ENCODE results near the gene JAK1.
A peak's percentile ranks its signal among the peaks of the same experiment; 100 is the strongest.

The JAK1 gene

DNA sequence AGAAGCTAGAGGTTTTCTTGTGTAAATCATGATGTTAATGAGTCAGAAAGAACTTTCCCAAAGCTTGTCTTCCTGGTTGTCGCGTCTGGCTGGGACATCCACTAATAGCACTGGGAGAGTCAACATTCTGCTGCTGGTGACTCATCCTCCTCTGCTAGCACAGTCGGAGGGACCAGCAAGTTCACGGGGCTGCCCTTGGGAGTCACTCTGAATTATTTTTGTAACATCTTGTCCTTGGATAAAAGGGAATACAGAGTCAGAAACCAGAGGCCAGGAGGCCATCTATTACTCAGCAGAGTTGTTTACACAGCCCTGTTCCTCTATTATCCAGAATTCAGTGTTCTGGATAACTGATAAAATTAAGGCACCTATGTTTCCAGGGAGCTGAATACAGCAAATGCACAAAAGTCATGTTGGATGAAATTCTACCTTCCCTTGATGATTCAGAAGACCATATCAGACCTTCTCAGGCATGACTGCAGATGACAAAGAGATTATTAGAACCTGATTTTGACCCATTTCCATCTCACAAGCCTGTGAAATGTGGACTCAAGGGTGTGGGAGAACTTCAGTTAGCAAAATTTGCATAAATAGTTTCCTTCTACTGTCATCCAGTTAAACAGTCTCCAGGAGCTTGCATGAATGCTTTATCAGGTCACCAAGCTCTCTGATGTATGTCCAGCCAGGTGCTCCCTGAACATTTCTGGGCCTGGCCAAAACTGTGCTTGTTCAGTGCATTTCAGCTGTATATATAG is 68.1 kb downstream of the JAK1 start (continued):
- TF ChIP-seq, protein P1, sequence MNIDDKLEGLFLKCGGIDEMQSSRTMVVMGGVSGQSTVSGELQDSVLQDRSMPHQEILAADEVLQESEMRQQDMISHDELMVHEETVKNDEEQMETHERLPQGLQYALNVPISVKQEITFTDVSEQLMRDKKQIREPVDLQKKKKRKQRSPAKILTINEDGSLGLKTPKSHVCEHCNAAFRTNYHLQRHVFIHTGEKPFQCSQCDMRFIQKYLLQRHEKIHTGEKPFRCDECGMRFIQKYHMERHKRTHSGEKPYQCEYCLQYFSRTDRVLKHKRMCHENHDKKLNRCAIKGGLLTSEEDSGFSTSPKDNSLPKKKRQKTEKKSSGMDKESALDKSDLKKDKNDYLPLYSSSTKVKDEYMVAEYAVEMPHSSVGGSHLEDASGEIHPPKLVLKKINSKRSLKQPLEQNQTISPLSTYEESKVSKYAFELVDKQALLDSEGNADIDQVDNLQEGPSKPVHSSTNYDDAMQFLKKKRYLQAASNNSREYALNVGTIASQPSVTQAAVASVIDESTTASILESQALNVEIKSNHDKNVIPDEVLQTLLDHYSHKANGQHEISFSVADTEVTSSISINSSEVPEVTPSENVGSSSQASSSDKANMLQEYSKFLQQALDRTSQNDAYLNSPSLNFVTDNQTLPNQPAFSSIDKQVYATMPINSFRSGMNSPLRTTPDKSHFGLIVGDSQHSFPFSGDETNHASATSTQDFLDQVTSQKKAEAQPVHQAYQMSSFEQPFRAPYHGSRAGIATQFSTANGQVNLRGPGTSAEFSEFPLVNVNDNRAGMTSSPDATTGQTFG (tag by site-specific recombination; IDR thresholded peaks at IDR 0.05; ENCODE audit: borderline replicate concordance) = no peak
- no peak for TF ChIP-seq ZNF140 (tag by site-specific recombination; IDR thresholded peaks at IDR 0.05)
- TF ChIP-seq, protein P2, sequence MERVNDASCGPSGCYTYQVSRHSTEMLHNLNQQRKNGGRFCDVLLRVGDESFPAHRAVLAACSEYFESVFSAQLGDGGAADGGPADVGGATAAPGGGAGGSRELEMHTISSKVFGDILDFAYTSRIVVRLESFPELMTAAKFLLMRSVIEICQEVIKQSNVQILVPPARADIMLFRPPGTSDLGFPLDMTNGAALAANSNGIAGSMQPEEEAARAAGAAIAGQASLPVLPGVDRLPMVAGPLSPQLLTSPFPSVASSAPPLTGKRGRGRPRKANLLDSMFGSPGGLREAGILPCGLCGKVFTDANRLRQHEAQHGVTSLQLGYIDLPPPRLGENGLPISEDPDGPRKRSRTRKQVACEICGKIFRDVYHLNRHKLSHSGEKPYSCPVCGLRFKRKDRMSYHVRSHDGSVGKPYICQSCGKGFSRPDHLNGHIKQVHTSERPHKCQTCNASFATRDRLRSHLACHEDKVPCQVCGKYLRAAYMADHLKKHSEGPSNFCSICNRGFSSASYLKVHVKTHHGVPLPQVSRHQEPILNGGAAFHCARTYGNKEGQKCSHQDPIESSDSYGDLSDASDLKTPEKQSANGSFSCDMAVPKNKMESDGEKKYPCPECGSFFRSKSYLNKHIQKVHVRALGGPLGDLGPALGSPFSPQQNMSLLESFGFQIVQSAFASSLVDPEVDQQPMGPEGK (tag by site-specific recombination; IDR thresholded peaks at IDR 0.05) = no peak; the same call in 1 of the 2 replicates
- TF ChIP-seq, protein P3, sequence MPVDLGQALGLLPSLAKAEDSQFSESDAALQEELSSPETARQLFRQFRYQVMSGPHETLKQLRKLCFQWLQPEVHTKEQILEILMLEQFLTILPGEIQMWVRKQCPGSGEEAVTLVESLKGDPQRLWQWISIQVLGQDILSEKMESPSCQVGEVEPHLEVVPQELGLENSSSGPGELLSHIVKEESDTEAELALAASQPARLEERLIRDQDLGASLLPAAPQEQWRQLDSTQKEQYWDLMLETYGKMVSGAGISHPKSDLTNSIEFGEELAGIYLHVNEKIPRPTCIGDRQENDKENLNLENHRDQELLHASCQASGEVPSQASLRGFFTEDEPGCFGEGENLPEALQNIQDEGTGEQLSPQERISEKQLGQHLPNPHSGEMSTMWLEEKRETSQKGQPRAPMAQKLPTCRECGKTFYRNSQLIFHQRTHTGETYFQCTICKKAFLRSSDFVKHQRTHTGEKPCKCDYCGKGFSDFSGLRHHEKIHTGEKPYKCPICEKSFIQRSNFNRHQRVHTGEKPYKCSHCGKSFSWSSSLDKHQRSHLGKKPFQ (tag by site-specific recombination; IDR thresholded peaks at IDR 0.05) = no peak
- TF ChIP-seq, protein P4, sequence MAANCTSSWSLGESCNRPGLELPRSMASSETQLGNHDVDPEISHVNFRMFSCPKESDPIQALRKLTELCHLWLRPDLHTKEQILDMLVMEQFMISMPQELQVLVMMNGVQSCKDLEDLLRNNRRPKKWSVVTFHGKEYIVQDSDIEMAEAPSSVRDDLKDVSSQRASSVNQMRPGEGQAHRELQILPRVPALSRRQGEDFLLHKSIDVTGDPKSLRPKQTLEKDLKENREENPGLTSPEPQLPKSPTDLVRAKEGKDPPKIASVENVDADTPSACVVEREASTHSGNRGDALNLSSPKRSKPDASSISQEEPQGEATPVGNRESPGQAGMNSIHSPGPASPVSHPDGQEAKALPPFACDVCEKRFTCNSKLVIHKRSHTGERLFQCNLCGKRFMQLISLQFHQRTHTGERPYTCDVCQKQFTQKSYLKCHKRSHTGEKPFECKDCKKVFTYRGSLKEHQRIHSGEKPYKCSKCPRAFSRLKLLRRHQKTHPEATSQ (tag by site-specific recombination; IDR thresholded peaks at IDR 0.05) = no peak
- TF ChIP-seq ZNF792 (tag by site-specific recombination; IDR thresholded peaks at IDR 0.05) = no peak
- TF ChIP-seq ZSCAN23 (tag by site-specific recombination; IDR thresholded peaks at IDR 0.05) = no peak
- TF ChIP-seq, protein P5, sequence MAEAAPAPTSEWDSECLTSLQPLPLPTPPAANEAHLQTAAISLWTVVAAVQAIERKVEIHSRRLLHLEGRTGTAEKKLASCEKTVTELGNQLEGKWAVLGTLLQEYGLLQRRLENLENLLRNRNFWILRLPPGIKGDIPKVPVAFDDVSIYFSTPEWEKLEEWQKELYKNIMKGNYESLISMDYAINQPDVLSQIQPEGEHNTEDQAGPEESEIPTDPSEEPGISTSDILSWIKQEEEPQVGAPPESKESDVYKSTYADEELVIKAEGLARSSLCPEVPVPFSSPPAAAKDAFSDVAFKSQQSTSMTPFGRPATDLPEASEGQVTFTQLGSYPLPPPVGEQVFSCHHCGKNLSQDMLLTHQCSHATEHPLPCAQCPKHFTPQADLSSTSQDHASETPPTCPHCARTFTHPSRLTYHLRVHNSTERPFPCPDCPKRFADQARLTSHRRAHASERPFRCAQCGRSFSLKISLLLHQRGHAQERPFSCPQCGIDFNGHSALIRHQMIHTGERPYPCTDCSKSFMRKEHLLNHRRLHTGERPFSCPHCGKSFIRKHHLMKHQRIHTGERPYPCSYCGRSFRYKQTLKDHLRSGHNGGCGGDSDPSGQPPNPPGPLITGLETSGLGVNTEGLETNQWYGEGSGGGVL (tag by site-specific recombination; IDR thresholded peaks at IDR 0.05) = no peak
- no peak for TF ChIP-seq OSR2 (tag by site-specific recombination; IDR thresholded peaks at IDR 0.05)
- TF ChIP-seq ZFP37 (tag by site-specific recombination; IDR thresholded peaks at IDR 0.05) = 0 out of 2 replicates have a peak, but pooled peaks have one; percentile 21
- TF ChIP-seq, protein P6, sequence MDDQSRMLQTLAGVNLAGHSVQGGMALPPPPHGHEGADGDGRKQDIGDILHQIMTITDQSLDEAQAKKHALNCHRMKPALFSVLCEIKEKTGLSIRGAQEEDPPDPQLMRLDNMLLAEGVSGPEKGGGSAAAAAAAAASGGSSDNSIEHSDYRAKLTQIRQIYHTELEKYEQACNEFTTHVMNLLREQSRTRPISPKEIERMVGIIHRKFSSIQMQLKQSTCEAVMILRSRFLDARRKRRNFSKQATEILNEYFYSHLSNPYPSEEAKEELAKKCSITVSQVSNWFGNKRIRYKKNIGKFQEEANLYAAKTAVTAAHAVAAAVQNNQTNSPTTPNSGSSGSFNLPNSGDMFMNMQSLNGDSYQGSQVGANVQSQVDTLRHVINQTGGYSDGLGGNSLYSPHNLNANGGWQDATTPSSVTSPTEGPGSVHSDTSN (CRISPR knock-in tag; IDR thresholded peaks at IDR 0.05) = no peak
- TF ChIP-seq ZNF366 (tag by site-specific recombination; conservative IDR thresholded peaks at IDR 0.05) = peak; percentile 69
- no peak for TF ChIP-seq ZNF837 (tag by site-specific recombination; IDR thresholded peaks at IDR 0.05)

DNA sequence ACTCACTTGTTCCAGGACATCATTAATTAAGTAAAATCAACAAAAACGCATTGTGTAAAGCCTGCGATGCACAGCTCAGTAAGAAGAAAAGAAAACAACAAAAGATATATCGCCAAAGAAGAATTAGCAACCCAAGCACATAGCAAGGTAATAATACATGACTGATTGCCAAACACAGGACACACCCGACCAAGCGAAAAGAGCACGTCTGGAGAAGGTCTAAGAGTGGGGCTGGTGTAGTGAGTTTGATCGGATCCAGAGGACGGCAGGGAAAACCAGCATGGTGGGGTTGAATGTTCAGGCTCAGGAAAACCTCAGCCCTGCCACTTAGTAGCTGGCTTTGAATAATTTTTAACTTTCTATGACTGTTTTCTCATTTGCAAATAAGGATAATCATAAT is 69.8 kb downstream of the JAK1 start:
- Histone ChIP-seq H3K9me3 (ENCODE audit: control insufficient read depth, insufficient read depth, low read depth, low read length) (no peaks in the 10 kb centered on the region), H3K27ac (ENCODE audit: extremely low read depth, low read depth, low read length) (no peak overlapping the region), H3K4me1 (ENCODE audit: control insufficient read depth, insufficient read depth, low read length) (peaks cover 3% of the 10 kb centered on the region), H3K4me3 (ENCODE audit: low read depth, low read length) (no peak overlapping the region), H3K36me3 (ENCODE audit: control insufficient read depth in 2 of 2, insufficient read depth in 1 of 2, low read length in 2 of 2) (no peaks in the 10 kb centered on the region)
- CTCF ChIA-PET = no interaction called here
- POLR2A ChIA-PET = no interaction called here
- TF ChIP-seq ZNF529 (tag by site-specific recombination; IDR thresholded peaks at IDR 0.05; ENCODE audit: insufficient replicate concordance) (no peak), ZSCAN30 (tag by site-specific recombination; IDR thresholded peaks at IDR 0.05) (no peak), ZNF211 (tag by site-specific recombination; IDR thresholded peaks at IDR 0.05; ENCODE audit: low read depth) (no peak), ZNF776 (tag by site-specific recombination; IDR thresholded peaks at IDR 0.05; ENCODE audit: borderline replicate concordance) (no peak), ZNF707 (tag by site-specific recombination; IDR thresholded peaks at IDR 0.05) (no peak), ZNF16 (tag by site-specific recombination; IDR thresholded peaks at IDR 0.05; ENCODE audit: low read depth) (no peak), ZNF146 (tag by site-specific recombination; IDR thresholded peaks at IDR 0.05) (no peak), EGR2 (tag by site-specific recombination; IDR thresholded peaks at IDR 0.05; ENCODE audit: low read depth) (no peak), ZNF843 (tag by site-specific recombination; IDR thresholded peaks at IDR 0.05) (no peak)
- TF ChIP-seq, protein P7, sequence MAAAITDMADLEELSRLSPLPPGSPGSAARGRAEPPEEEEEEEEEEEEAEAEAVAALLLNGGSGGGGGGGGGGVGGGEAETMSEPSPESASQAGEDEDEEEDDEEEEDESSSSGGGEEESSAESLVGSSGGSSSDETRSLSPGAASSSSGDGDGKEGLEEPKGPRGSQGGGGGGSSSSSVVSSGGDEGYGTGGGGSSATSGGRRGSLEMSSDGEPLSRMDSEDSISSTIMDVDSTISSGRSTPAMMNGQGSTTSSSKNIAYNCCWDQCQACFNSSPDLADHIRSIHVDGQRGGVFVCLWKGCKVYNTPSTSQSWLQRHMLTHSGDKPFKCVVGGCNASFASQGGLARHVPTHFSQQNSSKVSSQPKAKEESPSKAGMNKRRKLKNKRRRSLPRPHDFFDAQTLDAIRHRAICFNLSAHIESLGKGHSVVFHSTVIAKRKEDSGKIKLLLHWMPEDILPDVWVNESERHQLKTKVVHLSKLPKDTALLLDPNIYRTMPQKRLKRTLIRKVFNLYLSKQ (tag by site-specific recombination; IDR thresholded peaks at IDR 0.05; ENCODE audit: borderline replicate concordance) = no peak
- TF ChIP-seq, protein P8, sequence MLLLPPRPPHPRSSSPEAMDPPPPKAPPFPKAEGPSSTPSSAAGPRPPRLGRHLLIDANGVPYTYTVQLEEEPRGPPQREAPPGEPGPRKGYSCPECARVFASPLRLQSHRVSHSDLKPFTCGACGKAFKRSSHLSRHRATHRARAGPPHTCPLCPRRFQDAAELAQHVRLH (tag by site-specific recombination; IDR thresholded peaks at IDR 0.05) = no peak

Measured in HEK293 (cell line).